Measurements from ENCODE around the gene IPO13.

Gene IPO13

GRCh38 chr1:43921022-43921421 is 25.7 kb upstream of the IPO13 start:
- no peak for TF ChIP-seq POLR2AphosphoS5 (IDR thresholded peaks at IDR 0.05; ENCODE audit: low read depth, low read length)
- no peak for TF ChIP-seq REST (IDR thresholded peaks at IDR 0.05; ENCODE audit: insufficient read depth in 1 of 2, low read depth in 2 of 2, low read length in 2 of 2)
- TF ChIP-seq TAF1 (IDR thresholded peaks at IDR 0.05; ENCODE audit: borderline replicate concordance, insufficient read depth, low read length) = no peak
- no peak for TF ChIP-seq FOXP2 (optimal IDR thresholded peaks at IDR 0.05; ENCODE audit: borderline replicate concordance, extremely low read depth, extremely low read length, insufficient read depth)
- no peak for TF ChIP-seq SIN3A (IDR thresholded peaks at IDR 0.05; ENCODE audit: borderline replicate concordance, insufficient read depth, low read length)

GRCh38 chr1:43924516-43924915 is 22.2 kb upstream of the IPO13 start:
- no peak for TF ChIP-seq FOXP2 (optimal IDR thresholded peaks at IDR 0.05; ENCODE audit: borderline replicate concordance, extremely low read depth, extremely low read length, insufficient read depth)
- no peak for TF ChIP-seq TAF1 (IDR thresholded peaks at IDR 0.05; ENCODE audit: borderline replicate concordance, insufficient read depth, low read length)
- no peak for TF ChIP-seq REST (IDR thresholded peaks at IDR 0.05; ENCODE audit: insufficient read depth in 1 of 2, low read depth in 2 of 2, low read length in 2 of 2)
- no peak for TF ChIP-seq SIN3A (IDR thresholded peaks at IDR 0.05; ENCODE audit: borderline replicate concordance, insufficient read depth, low read length)
- no peak for TF ChIP-seq POLR2AphosphoS5 (IDR thresholded peaks at IDR 0.05; ENCODE audit: low read depth, low read length)

- no peak for TF ChIP-seq POLR2AphosphoS5 (IDR thresholded peaks at IDR 0.05; ENCODE audit: low read depth, low read length)
Measured at GRCh38 chr1:43925846-43926245, 20.9 kb upstream of the IPO13 start.

- TF ChIP-seq FOXP2 (optimal IDR thresholded peaks at IDR 0.05; ENCODE audit: borderline replicate concordance, extremely low read depth, extremely low read length, insufficient read depth) (no peak), TAF1 (IDR thresholded peaks at IDR 0.05; ENCODE audit: borderline replicate concordance, insufficient read depth, low read length) (no peak)
Measured at GRCh38 chr1:43930168-43930948, 16.4 kb upstream of the IPO13 start.

GRCh38 chr1:43930949-43931275 is 15.8 kb upstream of the IPO13 start:
- TF ChIP-seq REST (IDR thresholded peaks at IDR 0.05; ENCODE audit: insufficient read depth in 1 of 2, low read depth in 2 of 2, low read length in 2 of 2) (no peak), POLR2AphosphoS5 (IDR thresholded peaks at IDR 0.05; ENCODE audit: low read depth, low read length) (no peak), TAF1 (IDR thresholded peaks at IDR 0.05; ENCODE audit: borderline replicate concordance, insufficient read depth, low read length) (no peak), SIN3A (IDR thresholded peaks at IDR 0.05; ENCODE audit: borderline replicate concordance, insufficient read depth, low read length) (no peak), FOXP2 (optimal IDR thresholded peaks at IDR 0.05; ENCODE audit: borderline replicate concordance, extremely low read depth, extremely low read length, insufficient read depth) (no peak)

GRCh38 chr1:43931711-43932660 is 14.8 kb upstream of the IPO13 start:
- no peak for TF ChIP-seq REST (IDR thresholded peaks at IDR 0.05; ENCODE audit: insufficient read depth in 1 of 2, low read depth in 2 of 2, low read length in 2 of 2)
- TF ChIP-seq SIN3A (IDR thresholded peaks at IDR 0.05; ENCODE audit: borderline replicate concordance, insufficient read depth, low read length) = no peak
- TF ChIP-seq POLR2AphosphoS5 (IDR thresholded peaks at IDR 0.05; ENCODE audit: low read depth, low read length) = no peak
- TF ChIP-seq TAF1 (IDR thresholded peaks at IDR 0.05; ENCODE audit: borderline replicate concordance, insufficient read depth, low read length) = no peak
- no peak for TF ChIP-seq FOXP2 (optimal IDR thresholded peaks at IDR 0.05; ENCODE audit: borderline replicate concordance, extremely low read depth, extremely low read length, insufficient read depth)
